Parathyroid adenoma (tissue), 2 donors: Measurements from ENCODE around the gene ACOT12.
A peak's percentile ranks its signal among the peaks of the same experiment; 100 is the strongest.

Source experiments
- H2AFZ ChIP-seq: fragments of 300-600 bp; sonication (generic); one replicate; pipeline ENCODE4 v1.7.0; 2017; ENCODE audit warnings: antibody characterized with exemption, mild to moderate bottlenecking
- H3K27ac ChIP-seq: fragments of 300-600 bp; sonication (generic); one replicate; pipeline ENCODE4 v1.7.0; 2017
- H3K27me3 ChIP-seq: fragments of 300-600 bp; sonication (generic); one replicate; pipeline ENCODE4 v1.7.0; 2017; ENCODE audit warnings: low read length; ENCODE audit not compliant: control insufficient read depth, insufficient read depth
- H3K36me3 ChIP-seq: fragments of 300-600 bp; sonication (generic); one replicate; pipeline ENCODE4 v1.7.0; 2017; ENCODE audit warnings: low read length; ENCODE audit not compliant: control insufficient read depth, insufficient read depth
- H3K4me1 ChIP-seq: fragments of 300-600 bp; sonication (generic); one replicate; pipeline ENCODE4 v1.7.0; 2017; ENCODE audit warnings: control low read depth
- H3K4me2 ChIP-seq: fragments of 300-600 bp; sonication (generic); one replicate; pipeline ENCODE4 v1.7.0; 2017; ENCODE audit warnings: low read length
- H3K4me3 ChIP-seq: fragments of 300-600 bp; sonication (generic); one replicate; pipeline ENCODE4 v1.7.0; 2017; ENCODE audit warnings: low read depth, low read length
- H3K79me2 ChIP-seq: fragments of 300-600 bp; sonication (generic); one replicate; pipeline ENCODE4 v1.7.0; 2017; ENCODE audit warnings: control low read depth
- H3K9ac ChIP-seq: fragments of 300-600 bp; sonication (generic); one replicate; pipeline ENCODE4 v1.7.0; 2017; ENCODE audit warnings: mild to moderate bottlenecking
- H3K9me3 ChIP-seq: fragments of 300-600 bp; sonication (generic); one replicate; pipeline ENCODE4 v1.7.0; 2017; ENCODE audit warnings: low read length; ENCODE audit not compliant: control insufficient read depth
- TF ChIP-seq, protein P1 (sequence below): fragments of 300-600 bp; sonication (generic); IDR thresholded peaks from one replicate; pipeline ENCODE4 v1.7.0; 2017; ENCODE audit warnings: antibody characterized with exemption, mild to moderate bottlenecking
- donor health status: primary hyperparathyroidism.

Gene ACOT12

GRCh38 chr5:81393430-81393782, 528 bp downstream of the ACOT12 start:
- H2AFZ ChIP-seq, result peak overlapping the region; percentile 65
- no peak overlapping the region for H3K9ac ChIP-seq
- no peaks in the 10 kb centered on the region for H3K9me3 ChIP-seq
- no peaks in the 10 kb centered on the region for H3K27me3 ChIP-seq
- no peaks in the 10 kb centered on the region for H3K4me1 ChIP-seq
- no peak overlapping the region for H3K27ac ChIP-seq
- no peak overlapping the region for H3K4me3 ChIP-seq
- no peaks in the 10 kb centered on the region for H3K79me2 ChIP-seq
- TF ChIP-seq, protein P1, sequence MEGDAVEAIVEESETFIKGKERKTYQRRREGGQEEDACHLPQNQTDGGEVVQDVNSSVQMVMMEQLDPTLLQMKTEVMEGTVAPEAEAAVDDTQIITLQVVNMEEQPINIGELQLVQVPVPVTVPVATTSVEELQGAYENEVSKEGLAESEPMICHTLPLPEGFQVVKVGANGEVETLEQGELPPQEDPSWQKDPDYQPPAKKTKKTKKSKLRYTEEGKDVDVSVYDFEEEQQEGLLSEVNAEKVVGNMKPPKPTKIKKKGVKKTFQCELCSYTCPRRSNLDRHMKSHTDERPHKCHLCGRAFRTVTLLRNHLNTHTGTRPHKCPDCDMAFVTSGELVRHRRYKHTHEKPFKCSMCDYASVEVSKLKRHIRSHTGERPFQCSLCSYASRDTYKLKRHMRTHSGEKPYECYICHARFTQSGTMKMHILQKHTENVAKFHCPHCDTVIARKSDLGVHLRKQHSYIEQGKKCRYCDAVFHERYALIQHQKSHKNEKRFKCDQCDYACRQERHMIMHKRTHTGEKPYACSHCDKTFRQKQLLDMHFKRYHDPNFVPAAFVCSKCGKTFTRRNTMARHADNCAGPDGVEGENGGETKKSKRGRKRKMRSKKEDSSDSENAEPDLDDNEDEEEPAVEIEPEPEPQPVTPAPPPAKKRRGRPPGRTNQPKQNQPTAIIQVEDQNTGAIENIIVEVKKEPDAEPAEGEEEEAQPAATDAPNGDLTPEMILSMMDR, result no peak
- no peaks in the 10 kb centered on the region for H3K36me3 ChIP-seq
- H3K4me2 ChIP-seq, result peak overlapping the region; percentile 55

- no peaks in the 10 kb centered on the region for H3K4me1 ChIP-seq
- H3K27ac ChIP-seq, result no peak overlapping the region
- TF ChIP-seq, protein P1, result no peak
- no peaks in the 10 kb centered on the region for H3K36me3 ChIP-seq
- H3K9ac ChIP-seq, result no peak overlapping the region
- no peak overlapping the region for H2AFZ ChIP-seq
- no peak overlapping the region for H3K4me2 ChIP-seq
- H3K9me3 ChIP-seq, result no peaks in the 10 kb centered on the region
- no peaks in the 10 kb centered on the region for H3K27me3 ChIP-seq
- no peak overlapping the region for H3K4me3 ChIP-seq
- no peaks in the 10 kb centered on the region for H3K79me2 ChIP-seq
Measured at GRCh38 chr5:81389025-81389424, 4.9 kb downstream of the ACOT12 start.

DNA sequence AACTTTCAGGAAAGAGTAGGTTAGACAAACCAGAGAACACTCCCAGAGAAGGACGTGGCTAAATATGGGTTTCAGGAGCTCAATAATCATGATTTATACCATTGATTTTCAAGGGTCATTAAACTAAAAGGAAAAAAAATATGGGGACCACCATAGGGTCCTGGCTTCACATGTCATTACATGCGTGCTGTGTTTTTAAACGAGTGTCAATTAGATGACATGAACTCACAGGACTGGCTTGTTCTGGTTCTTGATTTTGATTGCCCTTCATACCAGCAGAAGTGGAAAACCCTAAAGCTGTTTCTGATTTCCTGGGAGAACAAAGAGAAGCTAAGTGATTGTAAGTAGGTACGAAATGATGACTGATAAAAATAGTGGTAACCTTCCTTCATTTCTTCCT, 5.8 kb downstream of the ACOT12 start:
- Histone ChIP-seq H3K27ac (no peak overlapping the region), H2AFZ (no peak overlapping the region), H3K27me3 (no peaks in the 10 kb centered on the region), H3K4me1 (no peaks in the 10 kb centered on the region), H3K9ac (no peak overlapping the region), H3K4me3 (no peak overlapping the region), H3K79me2 (no peaks in the 10 kb centered on the region), H3K36me3 (no peaks in the 10 kb centered on the region), H3K4me2 (no peak overlapping the region), H3K9me3 (no peaks in the 10 kb centered on the region)
- TF ChIP-seq, protein P1, result no peak

DNA sequence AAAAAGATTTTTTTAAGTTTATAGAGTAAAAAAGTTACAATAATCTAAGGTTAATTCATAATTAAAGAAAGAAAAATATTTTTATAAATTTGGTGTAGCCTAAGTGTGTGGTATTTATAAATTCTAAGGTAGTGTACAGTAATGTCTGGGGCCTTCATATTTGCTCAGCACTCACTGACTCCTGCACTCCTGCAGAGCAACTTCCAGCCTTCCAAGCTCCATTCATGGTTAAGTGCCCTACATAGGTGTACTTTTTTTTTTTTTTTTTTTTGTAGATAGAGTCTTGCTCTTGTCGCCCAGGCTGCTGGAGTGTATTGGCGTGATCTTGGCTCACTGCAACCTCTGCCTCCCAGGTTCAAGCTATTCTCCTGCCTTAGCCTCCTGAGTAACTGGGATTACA, 10.1 kb downstream of the ACOT12 start:
- no peak overlapping the region for H3K27ac ChIP-seq
- no peak overlapping the region for H3K9ac ChIP-seq
- H3K9me3 ChIP-seq, result no peaks in the 10 kb centered on the region
- no peaks in the 10 kb centered on the region for H3K36me3 ChIP-seq
- H3K4me2 ChIP-seq, result no peak overlapping the region
- no peaks in the 10 kb centered on the region for H3K79me2 ChIP-seq
- no peaks in the 10 kb centered on the region for H3K4me1 ChIP-seq
- H3K4me3 ChIP-seq, result no peak overlapping the region
- TF ChIP-seq, protein P1, result no peak
- no peaks in the 10 kb centered on the region for H3K27me3 ChIP-seq
- H2AFZ ChIP-seq, result no peak overlapping the region

DNA sequence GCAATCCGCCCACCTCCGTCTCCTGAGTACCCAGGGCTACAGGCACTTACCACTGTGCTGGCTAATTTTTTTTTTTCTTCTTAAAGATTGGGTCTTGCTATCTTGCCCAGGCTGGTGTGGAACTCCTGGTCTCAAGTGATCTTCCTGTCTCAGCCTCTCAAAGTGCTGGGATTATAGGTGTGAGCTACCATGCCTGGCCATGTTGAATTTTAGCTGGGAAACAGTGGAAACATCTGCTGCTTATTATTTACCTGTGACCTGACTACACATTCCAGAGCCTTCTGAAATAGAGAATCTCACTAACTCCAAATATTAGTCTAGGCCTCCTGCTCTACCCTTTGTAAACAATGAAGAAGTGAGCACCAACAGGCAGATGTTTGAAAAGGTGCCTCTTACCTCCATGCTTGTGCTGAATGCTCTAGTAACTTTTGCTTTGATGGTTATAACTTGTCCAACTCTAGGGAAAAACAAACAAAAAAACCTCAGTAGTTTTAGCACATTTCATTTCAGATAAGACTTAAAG, 22.5 kb downstream of the ACOT12 start:
- H3K4me3 ChIP-seq, result no peak overlapping the region
- no peaks in the 10 kb centered on the region for H3K79me2 ChIP-seq
- no peak overlapping the region for H3K27ac ChIP-seq
- TF ChIP-seq, protein P1, result no peak
- H3K4me2 ChIP-seq, result no peak overlapping the region
- no peaks in the 10 kb centered on the region for H3K27me3 ChIP-seq
- no peak overlapping the region for H3K9ac ChIP-seq
- no peaks in the 10 kb centered on the region for H3K36me3 ChIP-seq
- no peaks in the 10 kb centered on the region for H3K9me3 ChIP-seq
- H2AFZ ChIP-seq, result no peak overlapping the region
- no peaks in the 10 kb centered on the region for H3K4me1 ChIP-seq
